Kasumi-1 (cell line): Measurements from ENCODE around the gene WNT5A.
"Not testable (repeated sequence)": the region's sequence is repeated elsewhere in the genome, so short reads cannot be mapped to it uniquely, and the experiment has no call there.

Source experiments
- DNase-seq, 2 experiments: peaks; one replicate each; lab custom pipeline; 2025; lab: John Stamatoyannopoulos, UW

The WNT5A gene

DNA sequence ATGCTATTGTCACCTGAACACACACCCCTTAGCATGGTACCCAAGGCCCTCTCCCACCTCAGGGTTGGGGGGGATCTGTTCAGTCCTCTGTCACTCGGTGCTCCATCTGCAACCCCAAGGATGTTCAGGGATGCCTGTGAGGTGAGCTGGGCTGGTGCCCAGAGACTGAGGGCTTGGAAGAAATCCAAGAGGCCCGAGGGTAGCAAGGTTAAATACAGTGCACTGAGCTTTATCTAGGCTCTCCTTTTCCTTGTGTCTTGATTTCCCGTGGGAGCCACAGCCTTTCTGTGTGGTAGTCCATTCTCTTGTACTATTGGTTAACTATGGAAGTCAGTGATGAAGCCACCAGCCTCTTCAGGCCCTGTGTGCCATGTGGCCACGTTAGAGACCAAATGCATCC lies 18.7 kb upstream of the WNT5A start:
- no peak for DNase-seq

DNA sequence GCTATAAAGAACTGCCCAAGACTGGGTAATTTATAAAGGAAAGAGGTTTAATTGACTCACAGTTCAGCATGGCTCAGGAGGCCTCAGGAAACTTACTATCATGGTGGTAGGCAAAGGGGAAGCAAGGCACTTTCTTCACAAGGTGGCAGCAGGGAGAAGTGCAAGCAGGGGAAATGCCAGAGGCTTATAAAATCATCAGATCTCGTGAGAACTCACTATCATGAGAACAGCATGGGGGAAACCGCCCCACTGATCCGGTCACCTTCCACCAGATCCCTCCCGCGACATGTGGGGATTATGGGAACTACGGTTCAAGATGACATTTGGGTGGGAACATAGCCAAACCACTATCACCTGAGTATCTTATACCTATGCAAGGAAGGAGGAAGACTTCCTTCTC lies 18.0 kb upstream of the WNT5A start:
- not testable (repeated sequence) for DNase-seq

DNA sequence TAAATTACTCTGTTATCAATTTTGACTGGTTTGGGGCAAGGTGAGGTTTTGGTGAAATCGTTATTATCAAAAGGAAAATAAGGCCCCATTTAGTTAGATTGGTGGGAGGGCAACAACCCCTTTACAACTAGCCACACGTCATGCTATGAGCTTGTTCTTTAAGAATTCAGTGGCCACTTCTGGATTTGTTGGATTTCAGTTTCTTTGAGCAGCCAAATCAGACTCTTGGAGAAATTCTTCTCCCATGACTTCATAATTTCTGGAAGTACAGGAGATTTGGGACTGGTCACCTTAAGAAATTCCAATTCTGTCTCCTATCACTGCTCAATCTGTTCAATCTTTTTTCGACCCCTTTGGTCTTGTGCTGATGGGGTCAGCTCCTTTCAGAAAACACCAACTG lies 14.8 kb upstream of the WNT5A start:
- no peak for DNase-seq

DNA sequence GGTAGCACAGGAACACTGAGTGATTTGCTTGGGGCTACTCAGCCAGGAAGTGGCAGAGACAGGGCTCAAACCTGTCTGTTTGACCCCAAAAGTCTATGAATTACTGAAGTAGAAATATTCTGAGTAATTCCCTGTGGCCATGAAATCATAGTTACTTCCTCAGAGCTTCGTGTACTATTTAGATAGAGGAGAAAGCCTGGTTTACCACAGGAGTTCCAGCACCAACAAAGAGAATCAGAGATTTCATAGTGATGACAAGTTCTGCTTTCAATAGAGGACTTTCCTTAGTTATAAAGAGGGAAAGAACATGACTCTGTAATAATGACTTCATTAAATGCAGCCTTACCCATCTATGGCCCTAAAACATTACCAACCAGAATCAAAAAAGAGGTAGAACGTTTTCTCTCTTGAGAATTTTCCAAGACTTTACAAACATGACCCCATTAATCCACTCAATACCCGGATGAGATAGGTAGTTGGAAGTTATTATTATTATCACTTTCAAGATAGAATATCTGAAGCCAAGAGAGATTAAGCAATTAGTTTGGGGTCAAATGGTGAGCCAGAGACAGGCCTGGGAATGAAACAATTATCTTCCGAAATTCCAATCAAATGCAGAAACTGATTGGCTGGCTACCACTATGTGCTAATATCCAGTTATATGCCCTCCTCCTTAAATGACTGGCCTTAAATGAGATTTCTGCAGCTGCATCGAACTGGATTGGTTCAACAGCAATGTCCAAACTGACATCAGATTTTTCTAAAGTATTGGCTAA lies 13.6 kb upstream of the WNT5A start:
- DNase-seq, result no peak

DNA sequence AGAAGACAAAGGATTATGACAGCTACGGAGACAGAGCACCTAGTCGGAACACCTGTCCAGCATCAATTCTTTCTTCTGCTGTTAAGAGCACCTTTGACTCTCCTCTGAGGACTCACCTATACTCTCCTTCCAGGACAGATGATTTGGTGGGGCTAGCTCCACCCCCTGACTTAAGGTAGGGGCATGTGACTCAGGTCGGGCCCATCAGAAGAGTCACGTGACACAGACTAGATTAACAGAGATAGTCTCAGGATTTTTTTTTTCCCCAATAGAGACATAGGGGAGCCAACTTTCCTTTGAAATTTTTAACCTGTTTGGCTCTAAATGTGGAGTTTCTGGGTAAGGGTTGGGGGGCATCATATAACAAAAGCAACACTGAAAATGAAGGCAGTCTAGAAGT lies 11.4 kb upstream of the WNT5A start:
- no peak for DNase-seq

DNA sequence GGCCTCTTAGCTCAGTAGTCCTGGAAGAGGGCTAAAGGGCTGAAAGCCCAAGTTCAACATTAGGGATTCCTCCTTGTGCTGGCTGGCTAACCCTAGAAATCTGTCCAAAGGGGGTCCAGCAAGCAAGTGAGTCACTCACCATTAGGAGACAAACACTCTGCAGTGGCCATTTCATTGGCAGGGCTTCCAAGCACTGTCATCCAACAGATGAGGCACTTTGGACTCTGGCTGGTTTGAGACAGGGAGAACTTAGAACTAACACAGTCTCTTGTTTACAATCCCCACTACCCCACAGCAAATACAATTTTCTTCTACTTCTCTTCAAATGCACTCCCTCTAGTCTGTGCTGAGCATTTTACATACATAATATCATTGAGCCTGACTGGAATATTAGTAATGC lies 10.1 kb upstream of the WNT5A start:
- DNase-seq, result no peak

DNA sequence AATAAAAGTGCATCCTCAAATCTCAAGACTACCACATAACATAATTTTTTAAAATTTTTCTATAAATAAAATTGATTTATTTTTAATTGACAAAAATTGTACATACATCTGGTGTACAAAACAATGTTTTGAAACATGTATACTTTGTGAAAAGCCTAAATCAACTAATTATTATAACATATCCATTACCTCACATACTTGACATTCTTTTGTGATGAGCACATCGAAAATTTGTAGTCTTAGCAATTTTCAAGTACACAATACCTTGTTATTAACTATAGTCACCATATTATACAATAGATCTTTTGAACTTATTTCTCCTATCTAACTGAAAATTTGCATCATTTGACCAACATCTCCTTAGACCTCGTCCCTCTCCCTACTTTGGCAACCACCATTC lies 7.9 kb upstream of the WNT5A start:
- DNase-seq, result no peak

DNA sequence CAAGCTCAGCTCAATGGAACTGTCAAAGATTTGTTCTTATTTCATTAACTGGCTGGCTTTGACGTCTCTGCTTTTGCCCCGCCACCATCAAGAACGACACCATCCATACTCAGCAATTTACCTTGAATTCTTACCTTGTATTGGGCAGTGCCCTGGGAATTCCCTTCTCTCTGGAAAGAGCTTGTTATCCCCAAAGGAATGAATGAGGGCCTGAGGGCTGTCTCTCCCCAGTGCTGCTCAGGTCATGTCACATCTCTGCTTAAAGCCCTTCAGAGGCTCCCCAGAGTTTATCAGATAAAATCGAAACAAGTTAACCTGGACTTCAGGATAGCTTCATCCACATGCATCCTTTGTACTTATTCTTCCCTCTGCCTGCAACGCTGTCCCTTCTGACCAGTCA lies 5.9 kb upstream of the WNT5A start:
- DNase-seq, result no peak

DNA sequence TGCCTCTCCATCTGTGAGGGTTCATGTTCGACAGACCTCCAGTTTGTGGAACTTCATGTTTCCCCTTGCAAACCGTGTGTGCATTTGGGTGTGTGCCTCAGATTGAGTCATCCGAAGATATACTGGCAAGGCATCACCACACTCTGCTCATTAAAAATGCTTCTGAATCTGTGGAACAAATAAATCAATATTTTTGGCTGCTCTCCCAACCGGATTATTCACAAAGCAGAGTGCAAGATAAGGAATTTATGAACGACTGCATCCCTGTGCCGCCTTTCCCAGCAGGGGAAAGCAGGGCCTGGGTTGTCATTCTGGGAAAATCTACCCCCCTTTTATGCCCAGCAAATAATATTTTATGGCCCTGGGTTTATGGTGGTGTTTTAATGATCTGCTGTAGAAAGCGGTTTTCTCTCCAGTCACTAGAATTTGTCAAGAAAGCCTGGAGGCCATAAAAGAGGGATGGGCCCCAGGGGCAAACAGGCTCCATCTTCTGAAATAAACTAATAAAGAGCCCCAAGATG lies 4.2 kb upstream of the WNT5A start:
- no peak for DNase-seq

DNA sequence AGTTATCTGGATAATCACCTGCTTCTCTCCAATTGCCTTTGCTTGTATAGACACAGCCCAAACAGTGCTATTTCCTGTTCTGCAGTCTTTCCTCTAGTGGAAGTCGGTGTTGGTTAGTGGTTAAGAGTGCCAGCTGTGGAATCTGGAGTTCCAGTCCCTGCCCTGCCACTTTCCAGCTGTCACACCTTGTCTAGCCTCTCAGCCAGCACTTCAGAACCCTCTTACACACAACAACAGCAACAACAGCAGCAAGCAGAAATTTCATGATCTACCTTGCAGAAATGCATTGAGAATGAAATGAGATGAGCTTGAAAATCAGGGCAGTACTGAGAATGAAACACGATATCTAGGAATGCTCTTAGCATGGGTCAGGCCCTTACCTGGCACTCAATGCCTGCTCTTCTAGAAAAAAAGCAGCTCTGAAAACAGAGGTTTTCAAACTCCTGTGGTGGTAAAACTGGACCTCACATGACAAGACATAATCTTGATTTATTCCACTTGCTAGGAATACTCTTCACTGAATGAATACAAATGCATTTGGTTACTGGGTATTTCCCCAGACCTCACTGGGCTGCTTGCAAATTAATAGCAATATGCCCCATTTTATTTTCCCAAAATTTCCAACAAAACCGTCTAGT lies 3.3 kb upstream of the WNT5A start:
- no peak for DNase-seq

DNA sequence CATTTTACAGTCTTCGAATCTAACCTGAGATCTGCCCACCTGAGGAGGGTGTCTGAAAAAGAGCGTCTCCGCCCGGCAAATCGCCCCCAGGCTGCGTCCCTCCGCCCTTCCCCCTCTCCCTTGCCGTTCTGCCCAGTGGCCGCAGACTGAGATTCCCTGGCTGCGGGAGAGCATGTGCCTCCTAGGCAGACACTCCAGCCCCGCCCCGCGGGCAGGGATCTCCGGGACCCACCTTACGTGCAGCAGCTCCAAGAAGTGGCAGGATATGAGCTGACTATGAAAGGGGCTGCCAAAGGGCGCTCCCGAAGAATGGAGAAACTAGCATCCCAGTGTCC lies 2.7 kb upstream of the WNT5A start:
- DNase-seq, result no peak

DNA sequence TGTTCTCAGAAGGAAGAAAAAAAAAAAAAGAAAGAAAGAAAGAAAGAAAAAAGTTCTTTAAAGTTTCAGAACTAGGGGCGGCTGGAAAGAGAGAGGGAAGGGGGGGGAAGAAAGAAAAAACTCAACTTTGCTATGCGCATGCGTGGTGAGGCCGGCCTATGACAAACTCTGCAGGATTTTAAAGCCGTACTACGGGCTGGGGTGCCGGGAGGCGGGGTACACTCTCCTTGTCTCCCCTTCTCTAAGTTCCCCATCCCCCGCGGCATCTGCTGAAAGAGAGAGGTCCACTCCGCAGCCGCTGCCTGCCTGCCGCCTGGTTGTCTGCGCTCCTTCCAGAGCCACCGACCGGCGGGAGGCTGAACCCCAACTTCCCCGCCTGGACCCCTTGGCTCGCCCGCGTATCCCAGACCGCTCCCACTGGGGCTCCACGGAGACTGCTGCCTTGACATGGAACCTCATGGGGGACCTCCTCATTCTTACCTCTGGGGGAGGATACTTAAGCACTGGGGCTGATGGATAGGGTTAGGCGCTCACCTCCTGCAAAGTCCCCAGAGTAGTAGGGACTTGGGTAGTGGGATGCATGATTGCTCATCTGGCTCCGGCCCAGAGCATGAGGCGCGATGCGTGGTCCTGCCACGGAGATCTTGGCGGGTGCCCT lies 1.4 kb upstream of the WNT5A start:
- DNase-seq, result no peak

DNA sequence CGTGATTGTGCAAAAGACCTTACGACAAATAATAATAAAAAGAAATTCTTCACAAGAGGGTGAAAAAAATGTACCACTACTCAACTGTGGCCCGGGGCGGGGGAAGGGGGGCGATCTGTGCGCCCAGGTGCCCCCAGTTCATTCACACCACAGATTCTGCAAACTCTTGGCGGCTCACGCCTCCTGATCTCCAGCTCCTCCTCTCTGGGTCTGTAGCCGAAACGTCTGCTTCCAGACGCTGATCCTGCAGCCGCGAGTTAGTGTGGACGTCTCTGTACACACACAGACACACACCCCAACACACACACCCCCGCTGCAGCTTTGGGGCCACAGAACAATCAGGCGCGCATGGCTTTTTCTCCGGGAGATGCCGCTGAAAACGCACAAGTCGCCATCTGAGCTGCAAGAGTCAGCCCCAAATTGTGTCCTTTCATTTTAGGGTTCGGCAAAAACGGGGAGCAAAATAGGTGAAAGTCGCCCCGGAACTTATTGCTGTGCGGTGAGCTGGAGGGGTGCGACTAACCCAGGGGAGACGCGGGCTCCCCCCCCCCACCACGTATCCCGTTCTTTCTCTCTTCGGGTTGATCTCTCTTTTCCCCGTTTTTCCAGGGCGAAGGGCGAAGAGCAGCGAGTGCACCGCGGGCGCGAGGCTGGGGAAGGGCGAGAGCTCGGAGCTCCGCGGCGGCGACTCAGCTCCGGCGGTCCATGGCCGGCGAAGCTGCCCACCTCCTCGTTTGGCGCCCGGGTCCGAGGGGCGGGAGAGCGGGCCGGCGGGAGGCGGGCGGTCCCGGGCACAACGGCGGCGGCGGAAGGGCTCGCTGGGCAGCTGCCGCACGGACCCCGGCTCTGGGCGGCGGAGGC lies 505 bp upstream of the WNT5A start:
- no peak for DNase-seq

DNA sequence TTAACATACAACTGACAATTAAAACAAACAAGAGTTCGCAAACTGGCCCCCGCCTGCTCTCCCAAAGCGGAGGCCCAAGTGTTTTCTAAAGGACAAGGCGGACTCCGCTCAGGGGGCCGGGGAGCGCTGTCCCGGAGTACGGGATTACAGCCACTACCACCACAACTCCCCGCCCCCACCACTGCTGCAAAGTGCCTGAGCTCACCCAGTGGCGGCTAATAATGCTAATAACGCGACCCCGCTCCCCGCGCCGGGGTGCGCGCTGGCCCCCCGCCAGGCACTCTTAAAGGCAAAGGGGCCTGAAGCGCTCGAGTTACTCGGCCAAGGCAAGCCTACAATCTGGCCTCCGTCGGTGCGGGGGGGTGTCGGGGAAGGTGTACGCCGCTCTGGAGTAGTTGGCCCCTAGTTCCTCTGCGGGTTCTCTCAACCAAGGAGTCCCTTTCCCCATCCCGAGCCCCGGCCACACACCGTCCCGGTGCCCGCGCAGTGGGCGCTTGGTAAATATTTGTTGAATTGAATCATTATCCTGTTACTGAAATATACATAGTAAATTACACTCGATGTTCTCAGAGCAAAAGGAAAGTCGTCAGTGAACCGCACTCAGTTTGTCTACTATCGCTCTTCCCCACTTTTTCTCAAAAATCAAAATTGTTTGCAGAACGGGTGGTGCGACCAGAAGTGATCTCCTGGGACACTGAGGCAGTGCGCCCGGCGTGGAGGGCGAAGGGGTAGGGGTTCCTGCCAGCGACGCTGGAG lies 827 bp downstream of the WNT5A start:
- DNase-seq, result no peak

DNA sequence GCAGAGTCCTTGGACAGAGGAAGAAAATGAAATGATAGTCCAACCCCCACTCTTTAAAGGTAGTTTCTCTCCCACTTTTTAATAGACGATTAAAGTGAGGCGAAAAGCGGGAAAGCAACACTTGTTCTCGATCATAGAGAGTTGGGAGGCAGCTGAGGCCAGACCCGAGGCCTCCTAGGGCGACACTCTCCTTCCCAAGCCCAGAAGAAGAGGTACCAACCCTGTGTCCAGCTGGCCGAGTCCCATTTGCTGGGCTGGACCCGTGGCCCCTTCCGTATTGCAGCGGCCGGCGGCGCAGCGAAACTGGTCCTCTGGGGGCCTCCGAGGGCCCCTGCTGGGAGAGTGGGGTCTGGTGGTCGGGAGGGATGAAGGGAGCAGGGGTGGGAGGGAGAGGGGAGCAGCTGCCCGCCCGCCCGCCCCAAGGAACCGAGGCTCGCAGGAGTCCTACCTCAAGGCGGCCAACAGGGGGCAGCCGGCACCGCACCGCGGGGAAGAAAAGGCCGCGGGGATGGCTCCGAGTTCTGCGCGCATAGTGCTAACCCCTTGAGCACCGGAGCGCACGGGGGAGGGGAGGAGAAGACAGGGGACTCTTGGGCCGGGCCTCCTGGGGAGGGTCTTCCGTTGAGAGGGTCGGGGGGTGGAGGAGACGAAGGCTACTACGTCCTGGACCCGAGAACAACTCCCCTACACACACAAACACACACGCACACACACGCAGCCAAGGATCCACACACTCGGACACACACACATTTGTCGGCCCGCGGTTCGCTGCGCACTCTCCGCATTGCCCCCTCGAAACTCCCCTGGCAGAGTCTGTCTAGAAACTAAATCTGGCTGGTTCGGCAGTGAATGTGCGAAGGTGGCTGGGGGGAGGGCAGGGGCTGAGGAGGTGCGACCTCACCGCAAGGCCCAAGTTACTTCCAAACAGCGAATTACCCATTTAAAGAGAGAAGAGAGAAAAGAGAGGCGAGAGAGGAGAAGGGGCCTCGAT lies 2.0 kb downstream of the WNT5A start:
- DNase-seq, result no peak

DNA sequence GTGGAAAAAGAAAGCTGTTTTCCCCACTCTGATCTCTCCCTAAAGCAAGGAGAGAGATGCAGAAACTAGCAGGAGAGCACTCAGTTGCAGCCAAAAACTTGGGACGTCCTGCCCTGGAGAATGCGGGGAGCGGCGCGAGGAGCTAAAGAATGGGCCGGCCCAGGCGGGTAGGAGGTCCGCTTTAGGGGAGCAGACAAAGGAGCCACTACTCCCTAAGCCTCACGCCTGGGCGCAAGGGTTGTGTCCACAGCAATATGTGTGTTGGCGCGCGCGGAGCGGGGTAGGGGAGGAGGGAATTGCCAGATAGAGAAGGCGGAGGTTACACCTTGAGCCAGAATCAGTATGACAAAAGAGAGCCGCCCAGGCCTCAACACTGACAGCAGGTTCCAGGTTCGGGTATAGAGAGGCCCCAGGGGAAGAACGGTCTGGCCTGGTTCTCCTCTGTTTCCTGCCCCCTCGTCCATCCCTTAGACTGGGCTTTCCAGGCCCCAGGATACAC lies 2.9 kb downstream of the WNT5A start:
- no peak for DNase-seq

DNA sequence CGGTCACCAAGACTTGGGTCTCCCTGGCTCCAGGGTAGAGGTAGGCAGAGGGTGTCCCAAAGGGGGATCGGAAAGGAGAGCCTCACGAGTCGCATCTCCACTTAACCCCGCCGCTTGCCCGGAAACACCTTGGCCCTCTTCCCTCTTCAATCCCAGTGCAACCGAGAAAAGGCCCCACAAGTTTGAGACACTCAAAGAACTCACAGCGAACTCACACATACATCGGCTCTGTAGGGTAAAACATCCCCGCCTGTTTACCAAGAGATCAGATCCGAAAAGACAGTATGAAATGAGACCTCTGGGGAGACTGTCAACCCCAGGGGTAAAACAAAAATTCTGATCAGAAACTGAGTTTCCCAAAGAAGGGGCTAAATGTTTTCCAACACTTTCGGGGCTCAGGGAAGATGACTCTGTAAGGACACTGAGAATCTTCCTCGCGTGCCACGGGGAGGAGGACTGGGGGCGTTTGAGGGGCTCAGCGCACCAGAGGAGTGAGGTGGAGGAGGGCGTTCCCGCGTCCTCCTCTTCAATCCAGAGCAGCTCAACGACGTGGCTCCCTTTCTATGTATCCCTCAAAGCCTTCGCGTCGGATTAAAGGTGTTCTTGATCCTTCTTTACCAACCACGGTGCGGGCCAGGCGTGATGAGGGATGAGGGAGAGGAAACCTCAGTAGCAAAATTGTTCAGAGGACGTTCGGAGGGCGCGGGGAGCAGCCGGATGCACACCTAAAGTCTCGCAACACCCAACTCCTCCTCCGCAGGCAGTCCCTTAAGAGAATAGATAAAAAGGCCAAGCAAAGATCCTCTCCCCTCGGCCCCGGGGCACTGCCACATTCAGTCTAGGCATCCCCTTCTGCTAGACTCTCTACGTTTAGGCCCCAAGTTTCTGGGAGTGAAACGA lies 3.7 kb downstream of the WNT5A start:
- DNase-seq, result no peak

DNA sequence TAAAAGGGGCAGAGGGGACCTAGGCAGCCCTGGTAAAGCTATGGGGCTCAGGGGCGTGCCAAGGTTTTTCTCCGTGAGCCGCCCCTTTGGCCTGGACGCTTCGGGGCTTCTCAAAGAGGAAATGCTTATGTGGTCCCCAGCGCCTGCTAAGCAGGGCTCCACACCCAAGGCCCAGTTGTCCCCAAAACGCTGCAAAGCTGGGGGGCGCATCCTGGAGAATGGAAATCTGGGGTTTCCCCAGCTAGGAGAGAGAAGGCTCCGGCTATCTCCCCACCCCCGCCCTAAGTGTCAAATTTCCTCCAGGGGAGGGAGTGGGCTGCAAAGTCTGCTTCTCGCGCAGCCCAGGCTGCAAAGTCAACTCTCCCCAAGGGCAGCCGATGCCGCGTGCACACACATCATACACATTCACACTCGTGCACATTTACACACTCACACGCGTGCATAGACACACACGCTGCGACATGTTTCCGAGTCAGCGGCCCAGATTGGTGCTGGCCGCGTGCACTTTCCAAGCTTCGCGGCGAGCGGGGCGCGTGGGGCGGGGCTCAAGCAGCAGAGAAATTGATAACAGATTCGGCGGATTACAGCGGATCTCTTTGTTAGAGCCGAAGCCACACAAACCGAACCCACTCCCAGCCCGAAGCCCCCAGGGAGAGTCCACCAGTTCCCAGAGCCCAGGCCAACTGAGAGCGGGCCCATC lies 4.5 kb downstream of the WNT5A start:
- DNase-seq, result no peak
